GM12878 (cell line): ENCODE results near the gene L3MBTL1. TPM values are rescaled to one million over a fixed set of nuclear protein-coding genes. Genes with fewer than 3 reads are reported as not detected.

Experiments
- FOXK2 ChIP-seq: fragments of 450-650 bp; IDR thresholded peaks from 2 replicates; pipeline ENCODE4 v1.6.1; 2017; ENCODE audit warnings: mild to moderate bottlenecking, moderate library complexity
- KDM1A ChIP-seq: fragments of 200-600 bp; sonication (generic); IDR thresholded peaks from 2 replicates; pipeline ENCODE4 v1.6.1; 2016; ENCODE audit warnings: borderline replicate concordance
- ZNF592 ChIP-seq: fragments of 450-650 bp; IDR thresholded peaks from 2 replicates; pipeline ENCODE4 v1.6.1; 2017; ENCODE audit warnings: mild to moderate bottlenecking, moderate library complexity
- polyA plus RNA-seq, 11 experiments: library from polyadenylated mRNA; depleted of rRNA in 4 of 11; unstranded in 6 of 11; stranded (reverse) in 5 of 11; fragments of >200 nt; fragmentation: Nextera tagmentation in 4 of 11; fragmentation: Illumina TruSeq in 1 of 11; extraction: Ambion mirVana in 4 of 11; extraction: Trizol in 1 of 11; gene quantifications; 1 replicate in 1 of 11; 2 replicates in 10 of 11; pipeline versions ENCODE4 v1.2.1 to v1.2.3, GENCODE V29; 2011 to 2016; ENCODE audit warnings: inconsistent platforms in 2 of 11, missing spikeins in 2 of 11, low read depth in 1 of 11
- total RNA-seq, 4 experiments: library from RNA; depleted of rRNA in 3 of 4; stranded (reverse); fragments of >200 nt in 3 of 4; fragmentation: Illumina TruSeq in 1 of 4; extraction: Trizol in 1 of 4; gene quantifications; 2 replicates each; pipeline versions ENCODE4 v1.2.1 to v1.2.3, GENCODE V29; 2013 to 2021
- TF ChIP-seq, protein P1 (sequence below): fragments of 450-650 bp; IDR thresholded peaks from 2 replicates; pipeline ENCODE4 v1.6.1; 2018; ENCODE audit warnings: mild to moderate bottlenecking, low read depth, moderate library complexity; ENCODE audit not compliant: partially characterized antibody

L3MBTL1 gene
- total and polyA plus RNA-seq, 10 of the 15 experiments (the other 5 are each of a cell fraction or from before 2014, with no cell fraction given) = 0.56 to 6.6 (median 3.9) TPM

GRCh38 chr20:43511879-43512278 lies 4.4 kb downstream of the L3MBTL1 start (continued):
- TF ChIP-seq ZNF592 (no peak), FOXK2 (no peak), KDM1A (no peak)
- TF ChIP-seq, protein P1, sequence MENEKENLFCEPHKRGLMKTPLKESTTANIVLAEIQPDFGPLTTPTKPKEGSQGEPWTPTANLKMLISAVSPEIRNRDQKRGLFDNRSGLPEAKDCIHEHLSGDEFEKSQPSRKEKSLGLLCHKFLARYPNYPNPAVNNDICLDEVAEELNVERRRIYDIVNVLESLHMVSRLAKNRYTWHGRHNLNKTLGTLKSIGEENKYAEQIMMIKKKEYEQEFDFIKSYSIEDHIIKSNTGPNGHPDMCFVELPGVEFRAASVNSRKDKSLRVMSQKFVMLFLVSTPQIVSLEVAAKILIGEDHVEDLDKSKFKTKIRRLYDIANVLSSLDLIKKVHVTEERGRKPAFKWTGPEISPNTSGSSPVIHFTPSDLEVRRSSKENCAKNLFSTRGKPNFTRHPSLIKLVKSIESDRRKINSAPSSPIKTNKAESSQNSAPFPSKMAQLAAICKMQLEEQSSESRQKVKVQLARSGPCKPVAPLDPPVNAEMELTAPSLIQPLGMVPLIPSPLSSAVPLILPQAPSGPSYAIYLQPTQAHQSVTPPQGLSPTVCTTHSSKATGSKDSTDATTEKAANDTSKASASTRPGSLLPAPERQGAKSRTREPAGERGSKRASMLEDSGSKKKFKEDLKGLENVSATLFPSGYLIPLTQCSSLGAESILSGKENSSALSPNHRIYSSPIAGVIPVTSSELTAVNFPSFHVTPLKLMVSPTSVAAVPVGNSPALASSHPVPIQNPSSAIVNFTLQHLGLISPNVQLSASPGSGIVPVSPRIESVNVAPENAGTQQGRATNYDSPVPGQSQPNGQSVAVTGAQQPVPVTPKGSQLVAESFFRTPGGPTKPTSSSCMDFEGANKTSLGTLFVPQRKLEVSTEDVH = no peak
